IMR-90 (cell line): ENCODE data around the gene THOC6. TPM values are rescaled to one million over a fixed set of nuclear protein-coding genes. Genes with fewer than 3 reads are reported as not detected.
A peak's percentile ranks its signal among the peaks of the same experiment; 100 is the strongest.

Experiments
- ATAC-seq: fragments of 200-7000 bp; cut with Tn5 transposase; 2 replicates; pipeline ENCODE4 v1.9.1; 2020; ENCODE audit warnings: low read depth, mild to moderate bottlenecking, moderate library complexity
- BruUV-seq: library from RNA; stranded (reverse); fragments of 400-500 nt; replicated peaks from 2 replicates; lab custom pipeline; 2021; lab: Mats Ljungman, UMichigan
- CTCF ChIA-PET: fragments of 300-600 bp; formaldehyde crosslinking; extraction: SDS; loops from one replicate; lab custom pipeline; 2021; ENCODE audit warnings: antibody characterized with exemption; lab: Yijun Ruan, JAX
- POLR2A ChIA-PET: fragments of 300-600 bp; sonication (Branson Sonifier 250); formaldehyde crosslinking; loops from one replicate; lab custom pipeline; 2022; ENCODE audit warnings: antibody characterized with exemption; ENCODE audit not compliant: unreplicated experiment; lab: Charles Lee
- DNase-seq: peaks from one replicate; pipeline ENCODE4 v3.0.0; 2013
- H2AFZ ChIP-seq: replicated peaks from 2 replicates; pipeline ENCODE3; 2013; ENCODE audit warnings: low read length, mild to moderate bottlenecking; ENCODE audit not compliant: poor library complexity
- H2AK5ac ChIP-seq: 2 replicates; pipeline ENCODE4 v1.6.1; 2013; ENCODE audit warnings: low read depth, low read length, inconsistent platforms
- H2AK9ac ChIP-seq: replicated peaks from 2 replicates; pipeline ENCODE3; 2013; ENCODE audit warnings: mild to moderate bottlenecking, low read depth, low read length, moderate library complexity; ENCODE audit not compliant: poor library complexity
- H2BK120ac ChIP-seq: 2 replicates; pipeline ENCODE4 v1.6.1; 2013; ENCODE audit warnings: low read depth, low read length, inconsistent platforms
- H2BK15ac ChIP-seq: 3 replicates; pipeline ENCODE4 v1.6.1; 2013; ENCODE audit warnings: low read depth, low read length, inconsistent platforms
- H2BK20ac ChIP-seq: 2 replicates; pipeline ENCODE4 v1.6.1; 2013; ENCODE audit warnings: low read depth, mild to moderate bottlenecking, inconsistent platforms, low read length, moderate library complexity
- H2BK5ac ChIP-seq: 2 replicates; pipeline ENCODE4 v1.6.1; 2013; ENCODE audit warnings: mild to moderate bottlenecking, low read depth, low read length, inconsistent platforms; ENCODE audit not compliant: poor library complexity, severe bottlenecking
- H3K14ac ChIP-seq: replicated peaks from 2 replicates; pipeline ENCODE4 v1.6.1; 2013; ENCODE audit warnings: low read depth, low read length, inconsistent platforms
- H3K18ac ChIP-seq: 2 replicates; pipeline ENCODE4 v1.6.1; 2013; ENCODE audit warnings: low read depth, low read length, control low read depth
- H3K23ac ChIP-seq: 2 replicates; pipeline ENCODE4 v1.6.1; 2013; ENCODE audit warnings: low read depth, low read length, inconsistent platforms
- H3K27ac ChIP-seq: 2 replicates; pipeline ENCODE4 v1.5.1; 2013; ENCODE audit warnings: mild to moderate bottlenecking, control low read depth, low read length; ENCODE audit not compliant: insufficient read depth
- H3K27me3 ChIP-seq: 2 replicates; pipeline ENCODE4 v1.6.1; 2013; ENCODE audit warnings: low read length; ENCODE audit not compliant: control insufficient read depth, insufficient read depth
- H3K36me3 ChIP-seq: 2 replicates; pipeline ENCODE4 v1.6.1; 2013; ENCODE audit warnings: low read length, mixed read lengths; ENCODE audit not compliant: control insufficient read depth, insufficient read depth
- H3K4ac ChIP-seq: 2 replicates; pipeline ENCODE4 v1.6.1; 2013; ENCODE audit warnings: low read depth, low read length, inconsistent platforms
- H3K4me1 ChIP-seq: 2 replicates; pipeline ENCODE4 v1.6.1; 2013; ENCODE audit warnings: low read length, mixed read lengths; ENCODE audit not compliant: control insufficient read depth, insufficient read depth
- H3K4me2 ChIP-seq: 2 replicates; pipeline ENCODE4 v1.6.1; 2013; ENCODE audit warnings: low read depth, mild to moderate bottlenecking, control low read depth, low read length, moderate library complexity
- H3K4me3 ChIP-seq: 2 replicates; pipeline ENCODE4 v1.5.1; 2013; ENCODE audit warnings: low read depth, mild to moderate bottlenecking, control low read depth, low read length, moderate library complexity; ENCODE audit not compliant: insufficient read depth
- H3K56ac ChIP-seq: 2 replicates; pipeline ENCODE4 v1.6.1; 2013; ENCODE audit warnings: low read length, inconsistent platforms; ENCODE audit not compliant: insufficient read depth; ENCODE audit errors: extremely low read depth
- H3K79me1 ChIP-seq, 2 experiments: 2 replicates each; pipeline ENCODE4 v1.6.1; 2013; ENCODE audit warnings: low read length in 2 of 2, inconsistent platforms in 1 of 2, low read depth in 1 of 2
- H3K9ac ChIP-seq: 2 replicates; pipeline ENCODE4 v1.6.1; 2013; ENCODE audit warnings: low read depth, low read length, control low read depth
- H3K9me1 ChIP-seq: 2 replicates; pipeline ENCODE4 v1.6.1; 2013; ENCODE audit warnings: low read length, inconsistent platforms; ENCODE audit not compliant: insufficient read depth
- H3K9me3 ChIP-seq: 2 replicates; pipeline ENCODE4 v1.6.1; 2013; ENCODE audit warnings: low read length; ENCODE audit not compliant: control insufficient read depth, insufficient read depth
- H4K20me1 ChIP-seq: 2 replicates; pipeline ENCODE4 v1.6.1; 2013; ENCODE audit warnings: low read length, inconsistent platforms; ENCODE audit not compliant: insufficient read depth
- H4K5ac ChIP-seq: 2 replicates; pipeline ENCODE4 v1.6.1; 2013; ENCODE audit warnings: mild to moderate bottlenecking, low read depth, low read length, control low read depth
- H4K8ac ChIP-seq, 2 experiments: 2 replicates each; pipeline ENCODE4 v1.6.1; 2013; ENCODE audit warnings: low read depth in 2 of 2, low read length in 2 of 2, control low read depth in 1 of 2, inconsistent platforms in 1 of 2
- H4K91ac ChIP-seq: 2 replicates; pipeline ENCODE4 v1.6.1; 2013; ENCODE audit warnings: low read depth, low read length, inconsistent platforms; ENCODE audit not compliant: insufficient read depth
- CEBPB ChIP-seq: IDR thresholded peaks from 2 replicates; pipeline ENCODE4 v1.6.1; 2012; ENCODE audit warnings: low read depth, low read length, improper control_type of control experiment
- CHD1 ChIP-seq: IDR thresholded peaks from 2 replicates; pipeline ENCODE4 v1.6.1; 2012; ENCODE audit warnings: low read depth, low read length, improper control_type of control experiment
- ELK1 ChIP-seq: fragments of 150-350 bp; IDR thresholded peaks from 2 replicates; pipeline ENCODE4 v1.6.1; 2016; ENCODE audit warnings: low read depth, mild to moderate bottlenecking, low read length, moderate library complexity, borderline replicate concordance
- FOS ChIP-seq: fragments of 150-350 bp; IDR thresholded peaks from 2 replicates; pipeline ENCODE4 v1.6.1; 2016; ENCODE audit warnings: low read depth, low read length
- NFE2L2 ChIP-seq: fragments of 150-350 bp; IDR thresholded peaks from 2 replicates; pipeline ENCODE4 v1.6.1; 2016; ENCODE audit warnings: low read depth, mild to moderate bottlenecking, low read length
- RAD21 ChIP-seq: IDR thresholded peaks from 2 replicates; pipeline ENCODE4 v1.6.1; 2012; ENCODE audit warnings: low read length, improper control_type of control experiment
- RCOR1 ChIP-seq: IDR thresholded peaks from 2 replicates; pipeline ENCODE4 v1.6.1; 2012; ENCODE audit warnings: mild to moderate bottlenecking, low read length, improper control_type of control experiment; ENCODE audit not compliant: insufficient replicate concordance
- WGBS, 2 experiments: methylation state at CpG; one replicate each; pipeline versions ENCODE4 v1.1.5 to v1.1.7; 2013; ENCODE audit warnings: missing lambda C conversion rate in 2 of 2; ENCODE audit not compliant: insufficient read length in 1 of 2; ENCODE audit errors: extremely low coverage in 2 of 2; 5-methylcytosine and 5-hydroxymethylcytosine counted together
- dilution Hi-C: fragments of 300-500 bp; cut with HindIII; formaldehyde crosslinking; loops from one replicate; pipeline ENCODE4 v1.14.3; 2018; ENCODE audit warnings: low sequenced_read_pairs; ENCODE audit not compliant: unreplicated experiment
- in situ Hi-C: fragments of 300-500 bp; cut with MboI; formaldehyde crosslinking; loops from 3 replicates; pipeline ENCODE4 v1.14.3; 2019; ENCODE audit warnings: low sequenced_read_pairs, inconsistent platforms, mixed read lengths
- intact Hi-C: fragments of 100-400 bp; cut with micrococcal nuclease; formaldehyde crosslinking; loops from 2 replicates; pipeline ENCODE4 v1.10.0; 2022
- polyA plus RNA-seq, 3 experiments: library from polyadenylated mRNA; depleted of rRNA; stranded (reverse); fragments of >200 nt; gene quantifications; 2 replicates each; pipeline ENCODE4 v1.2.3, GENCODE V29; 2012; ENCODE audit warnings: low replicate concordance in 1 of 3
- total RNA-seq: library from RNA; depleted of rRNA; stranded (reverse); fragments of >200 nt; gene quantifications from 2 replicates; pipeline ENCODE4 v1.2.3, GENCODE V29; 2012

The THOC6 gene
- total and polyA plus RNA-seq, 2 of the 4 experiments (the other 2 are of a cell fraction): 16.8 to 23.1 TPM

DNA sequence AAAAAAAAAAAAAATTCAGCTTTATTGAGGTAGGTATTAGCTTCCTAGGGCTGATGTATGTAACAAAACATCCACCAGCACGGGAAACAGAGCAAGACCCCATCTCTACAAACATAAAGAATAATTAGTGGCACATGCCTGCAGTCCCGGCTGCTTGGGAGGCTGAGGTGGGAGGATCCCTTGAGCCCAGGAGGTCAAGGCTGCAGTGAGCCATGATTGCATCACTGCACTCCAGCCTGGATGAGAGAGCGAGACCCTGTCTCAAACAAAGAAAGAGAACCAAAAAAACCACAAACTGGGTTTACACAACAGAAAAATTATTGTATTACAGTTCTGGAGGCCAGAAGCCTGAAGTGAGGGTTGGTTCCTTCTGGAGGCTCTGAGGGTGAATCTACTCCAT is 18.5 kb downstream of the THOC6 start:
- no TSS peak for BruUV-seq
- no peak overlapping the region for H2AK5ac ChIP-seq
- ChIA-PET POLR2A (no interaction called here), CTCF (interaction anchor here (1.0 to 1.5 kb wide), 3 partner anchors 11 to 38 kb away, joined by 3 to 4 read pairs (median 4); no protein-coding TSS in a partner anchor)
- no peaks in the 10 kb centered on the region; the same call in 1 of the 2 replicates for H3K4me1 ChIP-seq
- no peak overlapping the region for H3K56ac ChIP-seq
- intact Hi-C loops: no loop called here
- TF ChIP-seq RCOR1: no peak
- no peak for TF ChIP-seq FOS
- TF ChIP-seq NFE2L2: no peak
- 0 out of 2 replicates have a peak, but pooled peaks have one; percentile 22 for TF ChIP-seq CEBPB
- no peak for TF ChIP-seq ELK1
- TF ChIP-seq RAD21: no peak
- TF ChIP-seq CHD1: no peak
- no peak overlapping the region for H3K14ac ChIP-seq
- no peak for DNase-seq
- H2AK9ac ChIP-seq: no peak overlapping the region
- H3K9ac ChIP-seq: no peak overlapping the region
- H3K9me3 ChIP-seq: no peaks in the 10 kb centered on the region; the same call in 1 of the 2 replicates
- H3K4ac ChIP-seq: no peak overlapping the region
- no peak overlapping the region for H3K4me3 ChIP-seq
- no peaks in the 10 kb centered on the region for H3K79me1 ChIP-seq
- no peaks in the 10 kb centered on the region for H4K20me1 ChIP-seq
- H3K18ac ChIP-seq: no peak overlapping the region
- no peaks in the 10 kb centered on the region for H3K36me3 ChIP-seq
- H2BK15ac ChIP-seq: no peak overlapping the region
- in situ Hi-C loops: no loop called here
- H3K27me3 ChIP-seq: peaks cover 64% of the 10 kb centered on the region
- H2BK20ac ChIP-seq: no peak overlapping the region
- no peak overlapping the region for H3K23ac ChIP-seq
- no peak for ATAC-seq
- no peak overlapping the region for H2BK5ac ChIP-seq
- no peak overlapping the region for H2BK120ac ChIP-seq
- no peak overlapping the region for H2AFZ ChIP-seq
- no peaks in the 10 kb centered on the region for H3K9me1 ChIP-seq
- H3K4me2 ChIP-seq: no peak overlapping the region
- WGBS, 2 experiments: no CpG with 5 or more reads among the region's 3 CpGs
- dilution Hi-C loops: no loop called here
- no peak overlapping the region for H4K91ac ChIP-seq
- H4K5ac ChIP-seq: no peak overlapping the region
- no peak overlapping the region for H3K27ac ChIP-seq
- H4K8ac ChIP-seq: no peak overlapping the region
